HepG2 (cell line): ENCODE results near the gene GAN. TPM values are rescaled to one million over a fixed set of nuclear protein-coding genes. Genes with fewer than 3 reads are reported as not detected.

Experiments
- ATAC-seq: fragments of 200-7000 bp; cut with Tn5 transposase; 3 replicates; pipeline ENCODE4 v1.9.1; 2020; ENCODE audit warnings: mild to moderate bottlenecking, moderate library complexity
- BruUV-seq: library from RNA; stranded (reverse); fragments of 400-500 nt; replicated peaks from 2 replicates; lab custom pipeline; 2021; lab: Mats Ljungman, UMichigan
- CTCF ChIA-PET: fragments of 300-600 bp; formaldehyde crosslinking; extraction: SDS; loops from one replicate; lab custom pipeline; 2021; ENCODE audit warnings: low total read pairs, inconsistent platforms, low intra/inter-chr PET ratio; lab: Yijun Ruan, JAX
- POLR2A ChIA-PET: fragments of 350-600 bp; sonication (Branson Sonifier 250); formaldehyde crosslinking; loops from one replicate; lab custom pipeline; 2020; ENCODE audit warnings: antibody characterized with exemption, inconsistent platforms; lab: Yijun Ruan, JAX
- DNase-seq: peaks from one replicate; pipeline ENCODE4 v3.0.0-alpha.2; 2015; ENCODE audit warnings: low spot score
- FAIRE-seq: peaks from 3 replicates; lab custom pipeline; 2011; peaks lifted over from hg19 to GRCh38; lab: Jason Lieb, UNC
- H2AFZ ChIP-seq: one replicate; pipeline ENCODE4 v1.6.1; 2011; ENCODE audit warnings: low read length, inconsistent platforms
- H3K27ac ChIP-seq: fragments of 300-600 bp; 3 replicates; pipeline ENCODE4 v1.8.0; 2011; ENCODE audit warnings: mixed run types, mild to moderate bottlenecking, mixed read lengths, low read length, inconsistent platforms; ENCODE audit not compliant: insufficient read depth; ENCODE audit errors: extremely low read length
- H3K27me3 ChIP-seq, 2 experiments: fragments of 200-600 bp in 1 of 2; 2 replicates in 1 of 2; 3 replicates in 1 of 2; pipeline versions ENCODE4 v1.6.0 to v1.8.0; 2011; ENCODE audit warnings: low read length in 2 of 2, mild to moderate bottlenecking in 2 of 2, moderate library complexity in 2 of 2, inconsistent platforms in 1 of 2; ENCODE audit not compliant: insufficient read depth in 2 of 2, control insufficient read depth in 1 of 2
- H3K36me3 ChIP-seq, 2 experiments: fragments of 200-600 bp in 1 of 2; replicated peaks in 1 of 2; 2 replicates in 1 of 2; 3 replicates in 1 of 2; pipeline versions ENCODE4 v1.5.1 to v1.8.0; 2011; ENCODE audit warnings: low read length in 2 of 2, inconsistent platforms in 1 of 2; ENCODE audit not compliant: insufficient read depth in 2 of 2, control insufficient read depth in 1 of 2
- H3K4me1 ChIP-seq: 2 replicates; pipeline ENCODE4 v1.5.1; 2012; ENCODE audit warnings: low read length, inconsistent platforms; ENCODE audit not compliant: insufficient read depth
- H3K4me2 ChIP-seq: 2 replicates; pipeline ENCODE4 v1.6.0; 2011; ENCODE audit warnings: low read depth, low read length, inconsistent platforms
- H3K4me3 ChIP-seq, 3 experiments: fragments of 200-600 bp in 1 of 3; sonication (generic), shearing (Covaris generic) in 1 of 3; replicated peaks in 1 of 3; 2 replicates each; pipeline ENCODE4 v1.5.1; 2011 to 2016; ENCODE audit warnings: low read length in 3 of 3, inconsistent platforms in 2 of 3, low read depth in 2 of 3, mild to moderate bottlenecking in 2 of 3, control low read depth in 1 of 3, mixed read lengths in 1 of 3; ENCODE audit not compliant: insufficient read depth in 1 of 3
- H3K79me2 ChIP-seq: one replicate; pipeline ENCODE4 v1.6.1; 2011; ENCODE audit warnings: low read length, inconsistent platforms; ENCODE audit not compliant: insufficient read depth
- H3K9ac ChIP-seq: 2 replicates; pipeline ENCODE4 v1.6.0; 2011; ENCODE audit warnings: mild to moderate bottlenecking, low read depth, low read length, inconsistent platforms; ENCODE audit not compliant: insufficient read depth
- H3K9me3 ChIP-seq: 2 replicates; pipeline ENCODE4 v1.5.1; 2012; ENCODE audit warnings: mild to moderate bottlenecking, low read length
- H4K20me1 ChIP-seq: 2 replicates; pipeline ENCODE4 v1.6.0; 2011; ENCODE audit warnings: inconsistent platforms, mild to moderate bottlenecking, low read length, moderate library complexity; ENCODE audit not compliant: insufficient read depth
- CENPT ChIP-seq: sonication (generic); formaldehyde crosslinking; IDR thresholded peaks from 2 replicates; pipeline ENCODE4 v1.8.0; 2022; ENCODE audit warnings: low read depth, mild to moderate bottlenecking, moderate library complexity, missing genetic modification reagents
- ELF4 ChIP-seq: sonication (generic); formaldehyde crosslinking; IDR thresholded peaks from 2 replicates; pipeline ENCODE4 v1.5.0; 2020; ENCODE audit warnings: missing genetic modification reagents, mild to moderate bottlenecking, moderate library complexity, borderline replicate concordance
- NCOR1 ChIP-seq: fragments of 200-600 bp; sonication (generic); IDR thresholded peaks from 2 replicates; pipeline ENCODE4 v1.7.0; 2017; ENCODE audit warnings: antibody characterized with exemption, low read length, borderline replicate concordance
- NFE2 ChIP-seq: sonication (generic); formaldehyde crosslinking; IDR thresholded peaks from 2 replicates; pipeline ENCODE4 v1.4.0; 2020; ENCODE audit warnings: missing genetic modification reagents
- PRMT3 ChIP-seq: sonication (generic); formaldehyde crosslinking; IDR thresholded peaks from 2 replicates; pipeline ENCODE4 v1.8.1; 2022; ENCODE audit warnings: low read depth, mild to moderate bottlenecking, moderate library complexity, missing genetic modification reagents, borderline replicate concordance
- SALL2 ChIP-seq: sonication (generic); formaldehyde crosslinking; IDR thresholded peaks from 2 replicates; pipeline ENCODE4 v1.8.1; 2023; ENCODE audit warnings: mild to moderate bottlenecking, missing genetic modification reagents, inconsistent platforms
- ZBTB3 ChIP-seq: sonication (generic); formaldehyde crosslinking; IDR thresholded peaks from 2 replicates; pipeline ENCODE4 v1.4.0; 2020; ENCODE audit warnings: low read depth, mild to moderate bottlenecking, moderate library complexity, missing genetic modification reagents, borderline replicate concordance
- ZNF432 ChIP-seq: sonication (generic); formaldehyde crosslinking; IDR thresholded peaks from 2 replicates; pipeline ENCODE4 v1.5.0; 2020; ENCODE audit warnings: missing genetic modification reagents, mild to moderate bottlenecking, borderline replicate concordance
- ZNF703 ChIP-seq: sonication (generic); formaldehyde crosslinking; IDR thresholded peaks from 2 replicates; pipeline ENCODE4 v1.5.1; 2020; ENCODE audit warnings: missing genetic modification reagents, mild to moderate bottlenecking, moderate library complexity, borderline replicate concordance
- ZNF773 ChIP-seq: sonication (generic); formaldehyde crosslinking; IDR thresholded peaks from 2 replicates; pipeline ENCODE4 v1.4.0; 2020; ENCODE audit warnings: missing genetic modification reagents, borderline replicate concordance
- ZNF83 ChIP-seq: sonication (generic); formaldehyde crosslinking; IDR thresholded peaks from 2 replicates; pipeline ENCODE4 v1.4.0; 2020; ENCODE audit warnings: missing genetic modification reagents, mild to moderate bottlenecking, borderline replicate concordance
- ZXDC ChIP-seq: sonication (generic); formaldehyde crosslinking; IDR thresholded peaks from 2 replicates; pipeline ENCODE4 v1.5.0; 2020; ENCODE audit warnings: mild to moderate bottlenecking, missing genetic modification reagents
- WGBS: methylation state at CpG from one replicate; pipeline ENCODE4 v1.1.6; 2017; ENCODE audit warnings: low lambda C conversion rate; 5-methylcytosine and 5-hydroxymethylcytosine counted together
- in situ Hi-C: cut with HindIII; loops from 2 replicates; pipeline ENCODE4 v1.10.0; 2017; ENCODE audit warnings: low pct_unique_long_range_greater_than_20kb; ENCODE audit not compliant: extremely low pct_ligation_motif_present
- intact Hi-C: fragments of 100-400 bp; cut with micrococcal nuclease; formaldehyde crosslinking; loops from one replicate; pipeline ENCODE4 v1.10.0; 2022; ENCODE audit not compliant: unreplicated experiment
- polyA plus RNA-seq, 8 experiments: library from polyadenylated mRNA; depleted of rRNA in 3 of 8; stranded (reverse) in 7 of 8; unstranded in 1 of 8; fragments of >200 nt; fragmentation: Illumina TruSeq in 4 of 8; extraction: Trizol in 4 of 8; gene quantifications; 2 replicates each; pipeline versions ENCODE4 v1.2.1 to v1.2.3, GENCODE V29; 2011 to 2016; ENCODE audit warnings: low read depth in 4 of 8, missing spikeins in 1 of 8, mixed read lengths in 1 of 8; ENCODE audit not compliant: insufficient read depth in 1 of 8
- total RNA-seq, 5 experiments: library from RNA; depleted of rRNA; stranded (reverse); fragments of >200 nt; fragmentation: Illumina TruSeq; extraction: Trizol; gene quantifications; 2 replicates each; pipeline ENCODE4 v1.2.3, GENCODE V29; 2016; ENCODE audit warnings: low read depth in 1 of 5
- TF ChIP-seq, protein P1 (sequence below): sonication (generic); formaldehyde crosslinking; IDR thresholded peaks from 2 replicates; pipeline ENCODE4 v1.4.0; 2020; ENCODE audit warnings: mild to moderate bottlenecking, missing genetic modification reagents
- TF ChIP-seq, protein P2 (sequence below): IDR thresholded peaks from 2 replicates; pipeline ENCODE4 v1.6.1; 2012; ENCODE audit warnings: low read depth, low read length, improper control_type of control experiment
- TF ChIP-seq, protein P3 (sequence below): IDR thresholded peaks from 2 replicates; pipeline ENCODE4 v1.6.1; 2016; ENCODE audit warnings: low read depth

GAN gene
- total and polyA plus RNA-seq, 2 of the 13 experiments (the other 11 are each of a cell fraction or from before 2014, with no cell fraction given), result 4.3 to 11.0 TPM

DNA sequence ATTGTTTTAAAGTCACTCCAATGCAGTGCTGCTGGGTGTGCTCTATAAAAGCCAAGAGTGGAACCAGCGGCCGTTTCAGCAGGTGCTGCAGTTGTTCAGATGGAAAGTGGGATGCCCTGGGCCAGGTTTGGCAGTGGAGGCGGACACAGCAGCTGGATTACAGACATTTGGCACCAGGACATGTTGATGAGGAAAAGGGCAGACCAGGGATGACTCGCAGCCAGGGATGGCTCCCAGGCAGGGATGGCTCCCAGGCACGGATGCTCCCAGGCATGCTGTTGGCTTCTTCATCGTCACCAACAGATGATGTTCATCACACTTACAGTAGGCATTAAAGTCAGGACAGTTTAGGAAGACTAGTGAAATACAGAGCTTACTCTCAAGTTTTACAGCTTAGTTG, 10.0 kb downstream of the GAN start (continued):
- TF ChIP-seq ZNF432 (no peak), SALL2 (no peak), CENPT (CRISPR knock-in tag) (no peak), NCOR1 (no peak), ZNF83 (CRISPR knock-in tag) (no peak)
- TF ChIP-seq, protein P1, sequence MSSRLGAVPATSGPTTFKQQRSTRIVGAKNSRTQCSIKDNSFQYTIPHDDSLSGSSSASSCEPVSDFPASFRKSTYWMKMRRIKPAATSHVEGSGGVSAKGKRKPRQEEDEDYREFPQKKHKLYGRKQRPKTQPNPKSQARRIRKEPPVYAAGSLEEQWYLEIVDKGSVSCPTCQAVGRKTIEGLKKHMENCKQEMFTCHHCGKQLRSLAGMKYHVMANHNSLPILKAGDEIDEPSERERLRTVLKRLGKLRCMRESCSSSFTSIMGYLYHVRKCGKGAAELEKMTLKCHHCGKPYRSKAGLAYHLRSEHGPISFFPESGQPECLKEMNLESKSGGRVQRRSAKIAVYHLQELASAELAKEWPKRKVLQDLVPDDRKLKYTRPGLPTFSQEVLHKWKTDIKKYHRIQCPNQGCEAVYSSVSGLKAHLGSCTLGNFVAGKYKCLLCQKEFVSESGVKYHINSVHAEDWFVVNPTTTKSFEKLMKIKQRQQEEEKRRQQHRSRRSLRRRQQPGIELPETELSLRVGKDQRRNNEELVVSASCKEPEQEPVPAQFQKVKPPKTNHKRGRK, result no peak
- TF ChIP-seq, protein P2, sequence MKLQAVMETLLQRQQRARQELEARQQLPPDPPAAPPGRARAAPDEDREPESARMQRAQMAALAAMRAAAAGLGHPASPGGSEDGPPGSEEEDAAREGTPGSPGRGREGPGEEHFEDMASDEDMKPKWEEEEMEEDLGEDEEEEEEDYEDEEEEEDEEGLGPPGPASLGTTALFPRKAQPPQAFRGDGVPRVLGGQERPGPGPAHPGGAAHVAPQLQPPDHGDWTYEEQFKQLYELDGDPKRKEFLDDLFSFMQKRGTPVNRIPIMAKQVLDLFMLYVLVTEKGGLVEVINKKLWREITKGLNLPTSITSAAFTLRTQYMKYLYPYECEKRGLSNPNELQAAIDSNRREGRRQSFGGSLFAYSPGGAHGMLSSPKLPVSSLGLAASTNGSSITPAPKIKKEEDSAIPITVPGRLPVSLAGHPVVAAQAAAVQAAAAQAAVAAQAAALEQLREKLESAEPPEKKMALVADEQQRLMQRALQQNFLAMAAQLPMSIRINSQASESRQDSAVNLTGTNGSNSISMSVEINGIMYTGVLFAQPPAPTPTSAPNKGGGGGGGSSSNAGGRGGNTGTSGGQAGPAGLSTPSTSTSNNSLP, result no peak
- TF ChIP-seq, protein P3, sequence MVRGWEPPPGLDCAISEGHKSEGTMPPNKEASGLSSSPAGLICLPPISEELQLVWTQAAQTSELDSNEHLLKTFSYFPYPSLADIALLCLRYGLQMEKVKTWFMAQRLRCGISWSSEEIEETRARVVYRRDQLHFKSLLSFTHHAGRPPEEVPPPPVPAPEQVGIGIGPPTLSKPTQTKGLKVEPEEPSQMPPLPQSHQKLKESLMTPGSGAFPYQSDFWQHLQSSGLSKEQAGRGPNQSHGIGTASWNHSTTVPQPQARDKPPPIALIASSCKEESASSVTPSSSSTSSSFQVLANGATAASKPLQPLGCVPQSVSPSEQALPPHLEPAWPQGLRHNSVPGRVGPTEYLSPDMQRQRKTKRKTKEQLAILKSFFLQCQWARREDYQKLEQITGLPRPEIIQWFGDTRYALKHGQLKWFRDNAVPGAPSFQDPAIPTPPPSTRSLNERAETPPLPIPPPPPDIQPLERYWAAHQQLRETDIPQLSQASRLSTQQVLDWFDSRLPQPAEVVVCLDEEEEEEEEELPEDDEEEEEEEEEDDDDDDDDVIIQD, result no peak

GRCh38 chr16:81327011-81327410, 12.2 kb downstream of the GAN start:
- 94% methylated on average over 5 of the region's 5 CpGs for WGBS
- 0 out of 2 replicates have a peak, but pooled peaks cover 2% of the 10 kb centered on the region for H4K20me1 ChIP-seq
- BruUV-seq, result no TSS peak
- no peak overlapping the region for H3K27ac ChIP-seq
- ChIA-PET POLR2A (no interaction called here), CTCF (no interaction called here)
- FAIRE-seq (no peak), DNase-seq (no peak), ATAC-seq (no peak)
- intact Hi-C loops (no loop called here), in situ Hi-C loops (no loop called here)
- no peak overlapping the region for H3K4me3 ChIP-seq
- H3K4me2 ChIP-seq, result no peak overlapping the region
- TF ChIP-seq ZNF703 (CRISPR knock-in tag) (no peak), PRMT3 (CRISPR knock-in tag) (no peak), ZNF773 (no peak), ZBTB3 (no peak), ZXDC (CRISPR knock-in tag) (no peak), ELF4 (CRISPR knock-in tag) (no peak), NFE2 (CRISPR knock-in tag) (no peak)
- peaks cover 29% of the 10 kb centered on the region for H3K79me2 ChIP-seq
- no peaks in the 10 kb centered on the region for H3K27me3 ChIP-seq
- peaks cover 2 to 4% of the 10 kb centered on the region in 2 experiments; a peak in 2 of 5 replicates for H3K36me3 ChIP-seq
- H3K9me3 ChIP-seq, result no peaks in the 10 kb centered on the region
- H3K4me1 ChIP-seq, result no peaks in the 10 kb centered on the region
- H3K9ac ChIP-seq, result no peak overlapping the region
- no peak overlapping the region for H2AFZ ChIP-seq
